Sigmoid colon (tissue), 3 donors: ENCODE data around the gene PTPN7.

Experiments
- CTCF ChIP-seq, 4 experiments: fragments of 450-650 bp in 3 of 4; fragments of 200-600 bp in 1 of 4; IDR thresholded peaks; one replicate each; pipeline ENCODE4 v1.5.1; 2016 to 2019; ENCODE audit warnings: antibody characterized with exemption in 4 of 4, mild to moderate bottlenecking in 3 of 4, moderate library complexity in 2 of 4
- POLR2A ChIP-seq, 2 donors: fragments of 450-650 bp; IDR thresholded peaks; one replicate each; pipeline ENCODE4 v1.6.1; 2016; ENCODE audit warnings: antibody characterized with exemption in 2 of 2, mild to moderate bottlenecking in 2 of 2, moderate library complexity in 2 of 2

- TF ChIP-seq POLR2A (IDR thresholded peaks at IDR 0.05) (no peak), CTCF (IDR thresholded peaks at IDR 0.05) (no peak)
Measured at GRCh38 chr1:202126426-202126825, 34.0 kb downstream of the PTPN7 start.
